Glomerular endothelial cell (primary cell): Measurements from ENCODE around the gene MAD1L1. TPM values are rescaled to one million over a fixed set of nuclear protein-coding genes. Genes with fewer than 3 reads are reported as not detected.
"Not testable (repeated sequence)": the region's sequence is repeated elsewhere in the genome, so short reads cannot be mapped to it uniquely, and the experiment has no call there.

Source experiments
- DNase-seq: peaks from one replicate; pipeline ENCODE4 v3.0.0-alpha.2; 2011; ENCODE audit warnings: low read depth, low spot score; ENCODE audit errors: extremely low read depth
- total RNA-seq: library from RNA; depleted of rRNA; stranded (reverse); fragments of >200 nt; gene quantifications from 2 replicates; pipeline ENCODE4 v1.2.3, GENCODE V29; 2015

The MAD1L1 gene
- total RNA-seq, 1 donor from 2014 or later, result 59.4 TPM

GRCh38 chr7:1865571-1866255, 367.0 kb downstream of the MAD1L1 start:
- no peak for DNase-seq

GRCh38 chr7:1865000-1865555, 367.7 kb downstream of the MAD1L1 start:
- no peak for DNase-seq

- DNase-seq, result no peak
Measured at GRCh38 chr7:1864161-1864940, 368.4 kb downstream of the MAD1L1 start.

- DNase-seq, result no peak
Measured at GRCh38 chr7:1863091-1863900, 369.4 kb downstream of the MAD1L1 start.

GRCh38 chr7:1862560-1862959, 370.2 kb downstream of the MAD1L1 start:
- no peak for DNase-seq

- no peak for DNase-seq
Measured at GRCh38 chr7:1861799-1862458, 370.8 kb downstream of the MAD1L1 start.

GRCh38 chr7:1860881-1861798, 371.6 kb downstream of the MAD1L1 start:
- not testable (repeated sequence) for DNase-seq

GRCh38 chr7:1859266-1860035, 373.3 kb downstream of the MAD1L1 start:
- DNase-seq, result no peak

- no peak for DNase-seq
Measured at GRCh38 chr7:1858435-1859265, 374.1 kb downstream of the MAD1L1 start.

- no peak for DNase-seq
Measured at GRCh38 chr7:1857487-1858421, 375.0 kb downstream of the MAD1L1 start.

- DNase-seq, result no peak
Measured at GRCh38 chr7:1856888-1857441, 375.8 kb downstream of the MAD1L1 start.

GRCh38 chr7:1856161-1856887, 376.4 kb downstream of the MAD1L1 start:
- DNase-seq, result no peak

- DNase-seq, result no peak
Measured at GRCh38 chr7:1855725-1856160, 377.0 kb downstream of the MAD1L1 start.

- DNase-seq, result no peak
Measured at GRCh38 chr7:1854866-1855724, 377.6 kb downstream of the MAD1L1 start.
